ENCODE results near the gene TSHZ1. TPM values are rescaled to one million over a fixed set of nuclear protein-coding genes. Genes with fewer than 3 reads are reported as not detected.

The TSHZ1 gene
- polyA plus RNA-seq, 4 donors: 23.6 to 34.9 (median 33.7) TPM

GRCh38 chr18:75336767-75337166, 126.2 kb downstream of the TSHZ1 start:
- no peak for DNase-seq (ENCODE audit: low read depth in 4 of 4, low spot score in 3 of 4)

- no peak for DNase-seq (ENCODE audit: low read depth in 4 of 4, low spot score in 3 of 4)
Observed at GRCh38 chr18:75337348-75337747, 126.8 kb downstream of the TSHZ1 start.

GRCh38 chr18:75338631-75339030, 128.0 kb downstream of the TSHZ1 start:
- peak in 1 of 4 donors; percentile 29 for DNase-seq (ENCODE audit: low read depth in 4 of 4, low spot score in 3 of 4)

Other genes with a start within 250 kb of the TSHZ1 start
- 10 to 100 TPM; 25.8 to 44.6 (median 42.1) TPM for gene PTGR3, start 1.7 kb upstream of the TSHZ1 start, polyA plus RNA-seq (ENCODE audit: insufficient read length in 4 of 4)
- under 1 TPM in 3 of 4 donors, not detected in 1; 0.14 to 0.24 (median 0.16) TPM for gene SMIM21, start 216.9 kb downstream of the TSHZ1 start, polyA plus RNA-seq (ENCODE audit: insufficient read length in 4 of 4)